Stimulated activated CD8-positive, alpha-beta memory T cell treated with anti-CD3 and anti-CD28 coated beads, Interleukin-4, amount 100 ng/mL, for 48 hours (primary cell): ENCODE data around the gene ATG9B.
"Not testable (repeated sequence)": the region's sequence is repeated elsewhere in the genome, so short reads cannot be mapped to it uniquely, and the experiment has no call there.

Experiments
- DNase-seq: peaks from one replicate; pipeline ENCODE4 v3.0.0-alpha.2; 2020

The ATG9B gene

GRCh38 chr7:151058781-151059366 lies 34.6 kb upstream of the ATG9B start:
- peak; percentile 47 for DNase-seq

- peak; percentile 97 for DNase-seq
Observed at GRCh38 chr7:151057989-151058780, 33.9 kb upstream of the ATG9B start.

GRCh38 chr7:151057506-151057988 lies 33.3 kb upstream of the ATG9B start, which contains the start of gene CDK5:
Gene CDK5, minus strand, starts transcription at chr7:151057897. Its CDS starts 49 bp downstream, at chr7:151057848.
- DNase-seq = no peak

- DNase-seq = no peak
Observed at GRCh38 chr7:151056666-151057505, 32.6 kb upstream of the ATG9B start.

- DNase-seq = no peak
Observed at GRCh38 chr7:151056283-151056665, 32.0 kb upstream of the ATG9B start.

- DNase-seq = no peak
Observed at GRCh38 chr7:151053751-151054150, 29.5 kb upstream of the ATG9B start.

GRCh38 chr7:151053096-151053495 lies 28.8 kb upstream of the ATG9B start:
- DNase-seq = no peak

GRCh38 chr7:151051108-151051507 lies 26.8 kb upstream of the ATG9B start:
- DNase-seq = peak; percentile 62

- no peak for DNase-seq
Observed at GRCh38 chr7:151048911-151049463, 24.7 kb upstream of the ATG9B start.

- DNase-seq = no peak
Observed at GRCh38 chr7:151047976-151048815, 23.9 kb upstream of the ATG9B start, which contains the start of gene ASIC3. Gene ASIC3, plus strand, starts transcription at chr7:151048531. Its CDS starts 355 bp downstream, at chr7:151048886.

GRCh38 chr7:151046603-151047573 lies 22.6 kb upstream of the ATG9B start:
- no peak for DNase-seq

- DNase-seq = no peak
Observed at GRCh38 chr7:151045967-151046366, 21.7 kb upstream of the ATG9B start.

GRCh38 chr7:151045262-151045661 lies 21.0 kb upstream of the ATG9B start:
- no peak for DNase-seq

GRCh38 chr7:151043959-151044358 lies 19.7 kb upstream of the ATG9B start:
- DNase-seq = no peak

GRCh38 chr7:151043449-151043848 lies 19.2 kb upstream of the ATG9B start:
- DNase-seq = not testable (repeated sequence)

- no peak for DNase-seq
Observed at GRCh38 chr7:151040616-151041375, 16.5 kb upstream of the ATG9B start.

- DNase-seq = no peak
Observed at GRCh38 chr7:151039850-151040548, 15.7 kb upstream of the ATG9B start.

GRCh38 chr7:151038951-151039849 lies 14.9 kb upstream of the ATG9B start:
- DNase-seq = peak; percentile 88
